Measurements from ENCODE around the gene FAM43A. TPM values are rescaled to one million over a fixed set of nuclear protein-coding genes. Genes with fewer than 3 reads are reported as not detected.

The FAM43A gene
- total RNA-seq, 2 experiments from 2014 or later = 3.3 to 3.9 TPM

DNA sequence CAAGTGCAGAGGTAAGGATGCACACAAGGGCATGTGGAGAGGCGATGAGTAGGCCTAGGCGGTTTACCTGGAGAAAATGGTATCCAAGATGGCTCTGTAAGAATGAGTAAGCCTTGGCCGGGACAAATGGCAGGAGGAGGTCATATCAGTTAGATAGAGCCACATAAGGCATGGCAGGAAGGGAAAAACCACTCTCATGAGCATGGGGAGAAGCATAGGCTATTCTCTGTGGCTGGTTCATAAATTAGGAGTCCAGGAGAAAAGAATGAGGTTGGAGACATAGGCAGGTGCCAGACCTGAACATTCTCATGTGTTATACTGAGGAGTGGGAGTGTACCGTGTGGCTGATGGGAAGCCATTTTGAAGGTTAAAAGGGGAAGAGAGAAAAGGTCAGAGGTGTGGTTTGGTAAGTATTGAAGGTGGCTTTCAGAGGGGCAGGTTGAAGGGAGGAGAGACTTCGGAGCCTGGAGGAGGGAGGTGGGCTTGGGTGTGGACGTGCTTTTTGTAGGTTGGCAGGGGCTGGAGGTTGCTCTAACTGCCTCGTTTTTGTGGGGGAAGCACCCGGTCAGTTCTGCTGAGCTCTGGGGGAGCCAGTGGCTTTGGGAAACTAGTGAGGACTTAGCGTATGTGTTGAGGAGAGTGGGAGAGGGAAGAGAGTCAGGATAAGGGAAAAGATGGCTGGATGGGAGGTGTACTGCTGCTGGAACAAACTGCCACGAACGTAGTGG, 4.6 kb upstream of the FAM43A start:
- H3K4me3 Mint-ChIP-seq = no peak overlapping the region
- no peaks in the 10 kb centered on the region for H3K9me3 Mint-ChIP-seq
- peaks cover 12% of the 10 kb centered on the region for H3K27me3 Mint-ChIP-seq
- ATAC-seq (no peak), DNase-seq (no peak)
- POLR2A ChIA-PET = interaction anchor here (0.6 kb wide), 1 partner anchor 254 kb away, joined by 3 read pairs; no protein-coding TSS in a partner anchor
- H3K36me3 Mint-ChIP-seq (ENCODE audit: low read depth) = no peaks in the 10 kb centered on the region
- peaks cover 34% of the 10 kb centered on the region for H3K4me1 Mint-ChIP-seq (ENCODE audit: low read depth)
- intact Hi-C loops (cut with micrococcal nuclease) = loop anchor here (5.0 kb wide), 2 partner anchors 86 to 426 kb away; no protein-coding TSS in a partner anchor
- TF ChIP-seq, protein P1, sequence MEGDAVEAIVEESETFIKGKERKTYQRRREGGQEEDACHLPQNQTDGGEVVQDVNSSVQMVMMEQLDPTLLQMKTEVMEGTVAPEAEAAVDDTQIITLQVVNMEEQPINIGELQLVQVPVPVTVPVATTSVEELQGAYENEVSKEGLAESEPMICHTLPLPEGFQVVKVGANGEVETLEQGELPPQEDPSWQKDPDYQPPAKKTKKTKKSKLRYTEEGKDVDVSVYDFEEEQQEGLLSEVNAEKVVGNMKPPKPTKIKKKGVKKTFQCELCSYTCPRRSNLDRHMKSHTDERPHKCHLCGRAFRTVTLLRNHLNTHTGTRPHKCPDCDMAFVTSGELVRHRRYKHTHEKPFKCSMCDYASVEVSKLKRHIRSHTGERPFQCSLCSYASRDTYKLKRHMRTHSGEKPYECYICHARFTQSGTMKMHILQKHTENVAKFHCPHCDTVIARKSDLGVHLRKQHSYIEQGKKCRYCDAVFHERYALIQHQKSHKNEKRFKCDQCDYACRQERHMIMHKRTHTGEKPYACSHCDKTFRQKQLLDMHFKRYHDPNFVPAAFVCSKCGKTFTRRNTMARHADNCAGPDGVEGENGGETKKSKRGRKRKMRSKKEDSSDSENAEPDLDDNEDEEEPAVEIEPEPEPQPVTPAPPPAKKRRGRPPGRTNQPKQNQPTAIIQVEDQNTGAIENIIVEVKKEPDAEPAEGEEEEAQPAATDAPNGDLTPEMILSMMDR (IDR thresholded peaks at IDR 0.05) = no peak
- CTCF ChIA-PET = interaction anchor here (1.5 to 8.8 kb wide), 4 partner anchors 9 to 581 kb away, joined by 3 to 199 read pairs (median 32); partner anchors contain the start of gene LSG1
- H3K27ac Mint-ChIP-seq = no peak overlapping the region

DNA sequence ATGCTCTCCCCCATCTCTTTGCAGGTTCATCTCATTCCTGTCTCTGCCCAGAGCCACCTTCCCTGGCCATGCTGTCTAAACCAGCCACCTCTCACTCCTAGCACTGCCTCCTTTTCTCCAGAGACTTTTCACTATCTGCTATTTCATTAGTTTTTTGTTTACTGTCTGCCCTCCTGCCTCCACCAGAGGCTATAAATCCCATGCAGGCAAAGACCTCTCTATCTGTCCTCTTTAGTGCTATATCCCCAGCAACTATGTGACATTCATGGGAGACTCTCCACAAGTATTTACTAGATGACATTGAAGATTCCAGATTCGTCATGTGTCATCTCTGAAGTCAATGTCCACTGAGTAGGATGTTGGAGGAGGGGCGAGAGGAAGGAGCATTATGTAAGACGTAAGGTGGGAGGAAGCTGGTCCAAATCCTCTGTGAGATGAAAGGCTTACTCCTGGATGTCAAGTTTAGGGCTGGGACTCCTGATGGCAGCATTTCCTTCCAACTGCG, 3.4 kb upstream of the FAM43A start:
- ATAC-seq = no peak
- no peak for DNase-seq
- H3K36me3 Mint-ChIP-seq (ENCODE audit: low read depth) = no peaks in the 10 kb centered on the region
- intact Hi-C loops (cut with micrococcal nuclease) = loop anchor here (2.0 to 5.0 kb wide), 3 partner anchors 85 to 577 kb away; no protein-coding TSS in a partner anchor
- H3K27ac Mint-ChIP-seq = no peak overlapping the region
- ChIA-PET POLR2A (interaction anchor here (1.1 to 1.8 kb wide), 3 partner anchors 8 to 582 kb away, joined by 3 to 13 read pairs (median 4); partner anchors contain the start of gene LSG1), CTCF (interaction anchor here (0.7 to 8.8 kb wide), 63 partner anchors 9 to 931 kb away, joined by 3 to 199 read pairs (median 3); partner anchors contain the start of genes LSG1 and XXYLT1)
- no peaks in the 10 kb centered on the region for H3K9me3 Mint-ChIP-seq
- no peak overlapping the region for H3K4me3 Mint-ChIP-seq
- peaks cover 14% of the 10 kb centered on the region for H3K27me3 Mint-ChIP-seq
- TF ChIP-seq, protein P1 (IDR thresholded peaks at IDR 0.05) = no peak
- H3K4me1 Mint-ChIP-seq (ENCODE audit: low read depth) = peaks cover 32% of the 10 kb centered on the region

DNA sequence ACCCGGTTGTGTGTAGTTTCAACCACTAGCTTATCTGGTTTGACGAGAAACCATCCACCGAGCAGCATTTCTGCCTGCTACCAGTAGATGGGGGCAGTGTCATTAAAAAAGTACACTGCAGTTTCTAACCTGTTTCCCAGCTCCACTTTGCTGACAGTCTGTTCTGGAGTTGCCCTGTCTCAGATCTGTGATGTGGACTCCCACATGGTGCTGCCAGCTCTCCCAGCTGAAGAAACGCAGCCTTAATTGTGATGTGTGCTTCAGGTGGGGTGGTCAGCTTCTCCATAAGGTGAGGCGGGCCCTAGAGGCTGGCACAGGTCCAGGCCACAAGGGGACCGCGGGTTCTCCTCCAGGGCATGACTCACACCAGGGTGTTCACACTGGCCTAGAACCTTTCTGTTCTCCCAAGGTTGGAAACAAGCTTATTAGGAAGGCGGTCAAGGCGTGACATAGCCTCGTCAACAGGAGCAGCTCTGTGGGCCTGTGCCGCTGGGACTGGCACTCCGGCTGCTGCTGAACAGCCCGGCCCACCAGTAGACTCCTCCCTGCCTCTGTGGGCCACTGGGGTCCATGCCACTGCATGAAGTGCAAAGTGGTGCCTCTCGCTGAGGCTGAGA, 2.9 kb upstream of the FAM43A start:
- ChIA-PET CTCF (interaction anchor here (0.6 to 8.8 kb wide), 69 partner anchors 8 to 931 kb away, joined by 3 to 199 read pairs (median 3); partner anchors contain the start of genes LSG1 and XXYLT1), POLR2A (interaction anchor here (1.1 to 1.8 kb wide), 3 partner anchors 9 to 582 kb away, joined by 3 to 13 read pairs (median 4); partner anchors contain the start of gene LSG1)
- H3K4me1 Mint-ChIP-seq (ENCODE audit: low read depth) = peaks cover 34% of the 10 kb centered on the region
- peaks cover 16% of the 10 kb centered on the region for H3K27me3 Mint-ChIP-seq
- H3K4me3 Mint-ChIP-seq = no peak overlapping the region
- peak; percentile 68 for ATAC-seq
- TF ChIP-seq, protein P1 (IDR thresholded peaks at IDR 0.05) = peak; percentile 85
- no peaks in the 10 kb centered on the region for H3K9me3 Mint-ChIP-seq
- intact Hi-C loops (cut with micrococcal nuclease) = loop anchor here (2.0 to 5.0 kb wide), 3 partner anchors 84 to 576 kb away; no protein-coding TSS in a partner anchor
- H3K36me3 Mint-ChIP-seq (ENCODE audit: low read depth) = no peaks in the 10 kb centered on the region
- H3K27ac Mint-ChIP-seq = no peak overlapping the region
- DNase-seq = peak; percentile 84

DNA sequence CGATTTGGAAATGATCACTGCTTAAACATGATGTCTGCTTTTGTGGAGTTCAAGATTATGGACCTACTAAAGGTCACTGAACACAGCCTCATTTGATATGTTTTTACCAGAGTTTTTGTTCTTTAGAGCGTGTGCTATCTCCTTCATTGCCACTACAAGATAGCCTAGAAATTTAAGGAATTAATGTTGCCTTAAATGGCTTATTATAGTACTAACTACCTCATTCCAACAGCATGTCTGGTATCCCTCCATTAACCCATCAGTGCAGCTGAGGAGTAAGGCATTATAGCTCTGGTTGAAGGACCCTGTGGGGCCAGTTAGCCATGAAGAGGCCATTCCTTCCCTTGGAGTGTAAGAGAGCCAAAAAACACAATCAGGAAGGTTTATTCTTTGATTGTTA, 2.3 kb upstream of the FAM43A start:
- ChIA-PET CTCF (interaction anchor here (0.7 to 8.8 kb wide), 26 partner anchors 11 to 839 kb away, joined by 3 to 199 read pairs (median 4); partner anchors contain the start of genes LSG1 and XXYLT1), POLR2A (interaction anchor here (1.4 to 1.8 kb wide), 2 partner anchors 10 to 11 kb away, joined by 4 to 13 read pairs; partner anchors contain the start of gene LSG1)
- Mint-ChIP-seq H3K36me3 (ENCODE audit: low read depth) (no peaks in the 10 kb centered on the region), H3K9me3 (no peaks in the 10 kb centered on the region), H3K4me3 (no peak overlapping the region), H3K27me3 (peaks cover 16% of the 10 kb centered on the region), H3K27ac (no peak overlapping the region), H3K4me1 (ENCODE audit: low read depth) (peaks cover 35% of the 10 kb centered on the region)
- ATAC-seq = no peak
- DNase-seq = no peak
- TF ChIP-seq, protein P1 (IDR thresholded peaks at IDR 0.05) = no peak
- intact Hi-C loops (cut with micrococcal nuclease) = loop anchor here (2.0 to 5.0 kb wide), 3 partner anchors 84 to 575 kb away; no protein-coding TSS in a partner anchor
